Measurements from ENCODE around the gene EVC. TPM values are rescaled to one million over a fixed set of nuclear protein-coding genes. Genes with fewer than 3 reads are reported as not detected.

Gene EVC
- total and polyA plus RNA-seq, 8 donors = 18.8 to 36.2 (median 31.3) TPM

- no peaks in the 10 kb centered on the region for H3K4me1 ChIP-seq
- DNase-seq (peak in 1 of 4 donors; percentile 47), ATAC-seq (no peak)
- no peak overlapping the region for H3K4me3 ChIP-seq
- no peaks in the 10 kb centered on the region for H3K9me3 ChIP-seq
- peaks cover 0 to 40% of the 10 kb centered on the region in 2 donors for H3K36me3 ChIP-seq
- no peaks in the 10 kb centered on the region for H3K27me3 ChIP-seq
- no peak overlapping the region for H3K27ac ChIP-seq
- TF ChIP-seq, protein P1, sequence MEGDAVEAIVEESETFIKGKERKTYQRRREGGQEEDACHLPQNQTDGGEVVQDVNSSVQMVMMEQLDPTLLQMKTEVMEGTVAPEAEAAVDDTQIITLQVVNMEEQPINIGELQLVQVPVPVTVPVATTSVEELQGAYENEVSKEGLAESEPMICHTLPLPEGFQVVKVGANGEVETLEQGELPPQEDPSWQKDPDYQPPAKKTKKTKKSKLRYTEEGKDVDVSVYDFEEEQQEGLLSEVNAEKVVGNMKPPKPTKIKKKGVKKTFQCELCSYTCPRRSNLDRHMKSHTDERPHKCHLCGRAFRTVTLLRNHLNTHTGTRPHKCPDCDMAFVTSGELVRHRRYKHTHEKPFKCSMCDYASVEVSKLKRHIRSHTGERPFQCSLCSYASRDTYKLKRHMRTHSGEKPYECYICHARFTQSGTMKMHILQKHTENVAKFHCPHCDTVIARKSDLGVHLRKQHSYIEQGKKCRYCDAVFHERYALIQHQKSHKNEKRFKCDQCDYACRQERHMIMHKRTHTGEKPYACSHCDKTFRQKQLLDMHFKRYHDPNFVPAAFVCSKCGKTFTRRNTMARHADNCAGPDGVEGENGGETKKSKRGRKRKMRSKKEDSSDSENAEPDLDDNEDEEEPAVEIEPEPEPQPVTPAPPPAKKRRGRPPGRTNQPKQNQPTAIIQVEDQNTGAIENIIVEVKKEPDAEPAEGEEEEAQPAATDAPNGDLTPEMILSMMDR (IDR thresholded peaks at IDR 0.05) = no peak
- intact Hi-C loops (cut with DNase I) = no loop called here
These were observed 42.4 kb downstream of the EVC start for GRCh38 chr4:5753366-5753765.

DNA sequence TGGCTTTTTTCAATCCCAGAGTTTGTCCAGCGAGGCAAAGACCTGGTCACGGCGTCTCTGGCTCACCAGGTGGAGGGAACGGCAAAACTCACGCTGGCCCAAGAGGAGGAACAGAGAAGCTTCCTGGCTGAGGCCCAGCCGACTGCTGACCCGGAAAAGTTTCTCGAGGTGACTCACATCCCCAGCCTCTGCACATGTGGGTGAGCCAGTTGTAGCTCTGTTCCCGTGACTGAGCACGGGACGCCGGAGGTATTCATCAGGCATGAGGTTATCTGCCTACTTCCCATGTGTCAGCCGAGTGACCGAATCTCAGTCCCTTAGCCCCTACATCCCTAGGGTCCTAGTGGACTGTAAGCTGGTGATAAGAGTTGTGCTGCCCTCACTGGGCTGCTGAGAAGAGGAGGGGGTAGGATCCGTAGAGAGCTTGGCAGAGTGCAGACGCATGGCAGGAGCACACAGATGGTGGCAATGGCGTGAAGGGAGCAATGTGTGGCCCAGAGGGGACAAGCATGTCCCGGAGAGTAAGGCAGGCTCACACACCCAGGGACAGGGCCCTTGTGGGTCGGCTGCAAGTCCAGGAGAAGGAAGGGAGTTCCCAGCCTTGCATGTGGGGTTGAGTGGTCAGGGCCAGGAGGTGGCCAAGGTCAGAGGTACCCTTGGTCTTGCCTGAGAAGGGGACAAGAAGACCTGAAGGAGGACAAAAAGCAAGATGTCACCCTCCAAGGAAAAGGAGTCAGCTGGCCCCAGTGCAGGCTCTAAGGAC lies 42.9 kb downstream of the EVC start:
- Histone ChIP-seq H3K27ac (no peak overlapping the region), H3K4me3 (no peak overlapping the region), H3K27me3 (no peaks in the 10 kb centered on the region), H3K9me3 (no peaks in the 10 kb centered on the region), H3K4me1 (no peaks in the 10 kb centered on the region), H3K36me3 (peaks cover 0 to 38% of the 10 kb centered on the region in 2 donors)
- DNase-seq (no peak), ATAC-seq (no peak)
- intact Hi-C loops (cut with DNase I) = no loop called here
- TF ChIP-seq, protein P1 (IDR thresholded peaks at IDR 0.05) = no peak

DNA sequence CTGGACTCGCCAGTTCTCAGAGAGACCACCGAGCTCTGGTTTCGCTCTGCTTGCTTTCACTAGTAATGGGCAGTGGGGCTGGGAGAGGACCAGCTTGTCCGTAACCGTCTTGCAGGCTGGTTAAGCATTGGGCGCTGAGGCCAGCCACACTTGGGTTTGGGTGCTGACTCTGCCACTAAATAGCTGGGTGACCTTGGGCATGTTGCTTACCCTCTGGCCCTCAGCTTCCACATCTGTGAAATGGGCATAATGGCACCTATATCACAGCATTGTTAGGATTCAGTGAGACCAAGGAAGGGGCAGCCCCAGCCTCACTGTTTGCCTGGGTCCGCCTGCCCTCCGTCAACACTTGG lies 43.5 kb downstream of the EVC start:
- Histone ChIP-seq H3K27me3 (no peaks in the 10 kb centered on the region), H3K27ac (no peak overlapping the region), H3K9me3 (no peaks in the 10 kb centered on the region), H3K4me1 (no peaks in the 10 kb centered on the region), H3K4me3 (no peak overlapping the region), H3K36me3 (peaks cover 0 to 32% of the 10 kb centered on the region in 2 donors)
- DNase-seq = no peak
- TF ChIP-seq, protein P1 (IDR thresholded peaks at IDR 0.05) = no peak
- ATAC-seq = no peak
- intact Hi-C loops (cut with DNase I) = no loop called here

GRCh38 chr4:5755161-5755560 lies 44.2 kb downstream of the EVC start:
- ATAC-seq = no peak
- TF ChIP-seq, protein P1 (IDR thresholded peaks at IDR 0.05) = no peak
- Histone ChIP-seq H3K27me3 (no peaks in the 10 kb centered on the region), H3K4me1 (no peaks in the 10 kb centered on the region), H3K9me3 (no peaks in the 10 kb centered on the region), H3K27ac (no peak overlapping the region), H3K36me3 (peaks cover 0 to 30% of the 10 kb centered on the region in 2 donors), H3K4me3 (no peak overlapping the region)
- no peak for DNase-seq
- intact Hi-C loops (cut with DNase I) = no loop called here

GRCh38 chr4:5755679-5756078 lies 44.7 kb downstream of the EVC start:
- Histone ChIP-seq H3K27me3 (no peaks in the 10 kb centered on the region), H3K36me3 (peaks cover 0 to 30% of the 10 kb centered on the region in 2 donors), H3K4me1 (no peaks in the 10 kb centered on the region), H3K27ac (no peak overlapping the region), H3K9me3 (no peaks in the 10 kb centered on the region), H3K4me3 (no peak overlapping the region)
- TF ChIP-seq, protein P1 (IDR thresholded peaks at IDR 0.05) = no peak
- ATAC-seq = no peak
- intact Hi-C loops (cut with DNase I) = no loop called here
- DNase-seq = no peak

Data from left lung (tissue), 10 donors.